Measurements from ENCODE around the gene OR52E1. TPM values are rescaled to one million over a fixed set of nuclear protein-coding genes. Genes with fewer than 3 reads are reported as not detected.

The OR52E1 gene
- total and polyA plus RNA-seq, 9 of the 15 experiments (the other 6 are each of a cell fraction or from before 2014, with no cell fraction given) = not detected

DNA sequence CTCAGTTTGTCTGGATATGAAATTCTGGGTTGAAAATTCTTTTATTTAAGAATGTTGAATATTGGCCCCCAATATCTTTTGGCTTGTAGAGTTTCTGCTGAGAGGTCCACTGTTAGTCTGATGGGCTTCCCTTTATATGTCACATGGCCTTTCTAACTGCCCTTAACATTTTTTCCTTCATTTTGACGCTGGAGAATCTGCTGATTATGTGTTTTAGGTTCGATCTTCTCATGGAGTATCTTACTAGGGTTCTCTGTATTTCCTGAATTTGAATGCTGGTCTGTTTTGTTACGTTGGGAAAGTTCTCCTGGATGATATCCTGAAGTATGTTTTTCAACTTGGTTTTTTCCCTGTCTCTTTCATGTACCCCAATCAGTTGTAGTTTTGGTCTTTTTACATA, 46.0 kb downstream of the OR52E1 start (continued):
- TF ChIP-seq, protein P1, sequence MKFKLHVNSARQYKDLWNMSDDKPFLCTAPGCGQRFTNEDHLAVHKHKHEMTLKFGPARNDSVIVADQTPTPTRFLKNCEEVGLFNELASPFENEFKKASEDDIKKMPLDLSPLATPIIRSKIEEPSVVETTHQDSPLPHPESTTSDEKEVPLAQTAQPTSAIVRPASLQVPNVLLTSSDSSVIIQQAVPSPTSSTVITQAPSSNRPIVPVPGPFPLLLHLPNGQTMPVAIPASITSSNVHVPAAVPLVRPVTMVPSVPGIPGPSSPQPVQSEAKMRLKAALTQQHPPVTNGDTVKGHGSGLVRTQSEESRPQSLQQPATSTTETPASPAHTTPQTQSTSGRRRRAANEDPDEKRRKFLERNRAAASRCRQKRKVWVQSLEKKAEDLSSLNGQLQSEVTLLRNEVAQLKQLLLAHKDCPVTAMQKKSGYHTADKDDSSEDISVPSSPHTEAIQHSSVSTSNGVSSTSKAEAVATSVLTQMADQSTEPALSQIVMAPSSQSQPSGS (CRISPR knock-in tag; IDR thresholded peaks at IDR 0.05) = no peak

DNA sequence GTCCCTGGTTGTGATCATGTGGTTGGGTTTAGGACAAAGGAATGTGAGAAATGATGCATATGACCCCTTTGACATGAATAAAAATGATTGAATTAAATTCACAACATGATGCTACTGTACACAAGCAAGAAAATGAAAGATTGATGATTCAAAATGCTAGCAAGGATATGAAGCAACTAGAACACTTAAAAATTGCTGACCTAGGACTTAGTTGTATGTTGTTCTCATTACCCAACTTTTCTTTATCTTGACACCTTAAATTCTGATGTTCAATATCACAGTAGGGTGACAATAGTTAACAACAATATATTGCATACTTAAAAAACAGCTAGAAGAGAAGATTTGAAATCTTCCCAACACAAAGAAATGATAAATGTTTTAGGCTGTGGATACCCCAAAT, 48.2 kb downstream of the OR52E1 start:
- H3K9me3 ChIP-seq (replicated peaks; ENCODE audit: control insufficient read depth, insufficient read depth, low read depth, low read length) = no peaks in the 10 kb centered on the region
- ATAC-seq (no peak), FAIRE-seq (no peak), DNase-seq (ENCODE audit: extremely low read depth in 1 of 4, low spot score in 3 of 4) (no peak)
- H3K4me3 ChIP-seq = no peak overlapping the region
- no peaks in the 10 kb centered on the region for H3K4me1 ChIP-seq (replicated peaks in 1 of 2; ENCODE audit: control insufficient read depth in 2 of 2, insufficient read depth in 2 of 2, low read length in 2 of 2)
- H3K9me1 ChIP-seq (ENCODE audit: control insufficient read depth, insufficient read depth, low read length) = no peaks in the 10 kb centered on the region
- BruUV-seq (replicated peaks) = no TSS peak
- H3K27ac ChIP-seq (ENCODE audit: extremely low read depth, low read depth, low read length) = no peak overlapping the region
- H3K9ac ChIP-seq (ENCODE audit: insufficient read depth in 1 of 2, low read depth in 2 of 2, low read length in 2 of 2) = no peak overlapping the region
- H4K20me1 ChIP-seq (replicated peaks; ENCODE audit: control insufficient read depth, insufficient read depth, low read length) = no peaks in the 10 kb centered on the region
- no peak overlapping the region for H2AFZ ChIP-seq (ENCODE audit: low read depth, low read length)
- no peak overlapping the region for H3K4me2 ChIP-seq (ENCODE audit: insufficient read depth, low read length)
- POLR2A ChIA-PET = no interaction called here
- CTCF ChIA-PET (ENCODE audit: low intra/inter-chr PET ratio) = no interaction called here
- H3K79me2 ChIP-seq (ENCODE audit: control insufficient read depth, insufficient read depth, low read length) = no peaks in the 10 kb centered on the region
- H3K27me3 ChIP-seq (ENCODE audit: control insufficient read depth in 2 of 2, insufficient read depth in 2 of 2, low read length in 2 of 2) = no peaks in the 10 kb centered on the region
- in situ Hi-C loops (cut with MboI) (no loop called here), intact Hi-C loops (cut with micrococcal nuclease) (no loop called here)
- H3K36me3 ChIP-seq (ENCODE audit: control insufficient read depth, insufficient read depth, low read length) = no peaks in the 10 kb centered on the region
- peak; percentile 79 for TF ChIP-seq ZNF316 (IDR thresholded peaks at IDR 0.05)
- TF ChIP-seq MAFF (IDR thresholded peaks at IDR 0.05; ENCODE audit: low read length) = 0 out of 2 replicates have a peak, but pooled peaks have one; percentile 20
- TF ChIP-seq C11orf30 (IDR thresholded peaks at IDR 0.05; ENCODE audit: low read depth) = peak; percentile 46
- TF ChIP-seq MAFK (IDR thresholded peaks at IDR 0.05; ENCODE audit: low read length) = peak; percentile 28; the same call in 1 of the 2 replicates
- TF ChIP-seq PURB (CRISPR knock-in tag; IDR thresholded peaks at IDR 0.05; ENCODE audit: low read depth) = no peak
